IPS-18a (cell line): ENCODE data around the gene ZNF487.
"Not testable (repeated sequence)": the region's sequence is repeated elsewhere in the genome, so short reads cannot be mapped to it uniquely, and the experiment has no call there.

Source experiments
- H3K27ac ChIP-seq: one replicate; pipeline ENCODE4 v1.5.1; 2013; ENCODE audit warnings: low read length
- H3K27me3 ChIP-seq: one replicate; pipeline ENCODE4 v1.6.1; 2013; ENCODE audit warnings: mild to moderate bottlenecking, low read length; ENCODE audit not compliant: control insufficient read depth, insufficient read depth
- H3K36me3 ChIP-seq: one replicate; pipeline ENCODE4 v1.6.1; 2013; ENCODE audit warnings: low read depth, low read length; ENCODE audit not compliant: control insufficient read depth
- H3K4me1 ChIP-seq: one replicate; pipeline ENCODE4 v1.6.1; 2013; ENCODE audit warnings: low read depth, low read length; ENCODE audit not compliant: control insufficient read depth
- H3K4me3 ChIP-seq: one replicate; pipeline ENCODE4 v1.5.1; 2013; ENCODE audit warnings: low read length
- H3K9ac ChIP-seq: one replicate; pipeline ENCODE4 v1.6.1; 2013; ENCODE audit warnings: mild to moderate bottlenecking, low read length, moderate library complexity
- H3K9me3 ChIP-seq: one replicate; pipeline ENCODE4 v1.6.1; 2013; ENCODE audit warnings: low read depth, low read length; ENCODE audit not compliant: control insufficient read depth

Gene ZNF487

GRCh38 chr10:43446219-43447017 is 9.5 kb downstream of the ZNF487 start:
- not testable (repeated sequence) for H3K27ac ChIP-seq, H3K9ac ChIP-seq, H3K36me3 ChIP-seq, H3K4me1 ChIP-seq, H3K4me3 ChIP-seq, H3K9me3 ChIP-seq, H3K27me3 ChIP-seq

- no peak overlapping the region for H3K9ac ChIP-seq
- H3K27me3 ChIP-seq = no peaks in the 10 kb centered on the region
- H3K36me3 ChIP-seq = no peaks in the 10 kb centered on the region
- no peak overlapping the region for H3K27ac ChIP-seq
- no peak overlapping the region for H3K4me3 ChIP-seq
- H3K9me3 ChIP-seq = no peaks in the 10 kb centered on the region
- H3K4me1 ChIP-seq = no peaks in the 10 kb centered on the region
Measured at GRCh38 chr10:43448742-43449141, 11.8 kb downstream of the ZNF487 start.

GRCh38 chr10:43452356-43452914 is 15.5 kb downstream of the ZNF487 start:
- Histone ChIP-seq H3K27me3 (no peaks in the 10 kb centered on the region), H3K9me3 (no peaks in the 10 kb centered on the region), H3K4me1 (no peaks in the 10 kb centered on the region), H3K9ac (no peak overlapping the region), H3K36me3 (no peaks in the 10 kb centered on the region), H3K4me3 (no peak overlapping the region), H3K27ac (no peak overlapping the region)

DNA sequence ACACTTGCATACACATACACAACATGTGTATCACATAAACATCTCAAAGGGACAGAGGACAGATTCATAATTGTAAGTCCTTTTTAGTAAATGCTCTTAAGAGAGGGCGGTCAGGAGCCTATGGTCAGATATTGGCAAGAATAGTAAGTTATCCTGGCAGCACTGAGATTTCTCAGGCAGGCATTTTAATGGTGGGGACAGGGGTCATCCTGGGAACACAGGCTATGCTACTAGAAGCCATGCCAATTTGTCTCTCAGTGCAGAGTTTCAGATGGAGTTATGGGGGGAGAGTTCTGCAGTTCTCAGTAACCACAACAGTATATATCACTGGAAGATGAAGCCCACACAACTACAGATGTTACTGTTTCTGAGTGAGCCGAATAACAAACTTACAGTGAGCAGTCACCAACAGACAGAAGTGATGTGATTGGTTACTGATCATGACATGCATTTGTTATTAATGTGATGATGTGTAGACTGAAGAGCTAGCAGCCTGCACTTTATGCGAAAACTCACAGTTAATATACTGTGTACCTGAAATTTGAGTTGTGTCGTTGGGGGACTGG is 16.4 kb downstream of the ZNF487 start:
- Histone ChIP-seq H3K4me3 (no peak overlapping the region), H3K36me3 (no peaks in the 10 kb centered on the region), H3K9me3 (no peaks in the 10 kb centered on the region), H3K9ac (no peak overlapping the region), H3K27ac (no peak overlapping the region), H3K4me1 (peaks cover under 1% of the 10 kb centered on the region), H3K27me3 (no peaks in the 10 kb centered on the region)

GRCh38 chr10:43454025-43454424 is 17.1 kb downstream of the ZNF487 start:
- not testable (repeated sequence) for H3K36me3 ChIP-seq, H3K9me3 ChIP-seq, H3K27me3 ChIP-seq, H3K9ac ChIP-seq, H3K27ac ChIP-seq, H3K4me3 ChIP-seq, H3K4me1 ChIP-seq

- not testable (repeated sequence) for H3K4me1 ChIP-seq, H3K27ac ChIP-seq, H3K27me3 ChIP-seq, H3K9me3 ChIP-seq, H3K4me3 ChIP-seq, H3K36me3 ChIP-seq, H3K9ac ChIP-seq
Measured at GRCh38 chr10:43456561-43456960, 19.6 kb downstream of the ZNF487 start.

- Histone ChIP-seq H3K4me3 (no peak overlapping the region), H3K9ac (no peak overlapping the region), H3K4me1 (peaks cover 9% of the 10 kb centered on the region), H3K36me3 (no peaks in the 10 kb centered on the region), H3K9me3 (no peaks in the 10 kb centered on the region), H3K27me3 (no peaks in the 10 kb centered on the region), H3K27ac (no peak overlapping the region)
Measured at GRCh38 chr10:43458227-43458626, 21.3 kb downstream of the ZNF487 start.

GRCh38 chr10:43461950-43462349 is 25.0 kb downstream of the ZNF487 start:
- H3K27ac ChIP-seq = no peak overlapping the region
- H3K4me3 ChIP-seq = no peak overlapping the region
- peaks cover 9% of the 10 kb centered on the region for H3K4me1 ChIP-seq
- no peaks in the 10 kb centered on the region for H3K9me3 ChIP-seq
- H3K36me3 ChIP-seq = no peaks in the 10 kb centered on the region
- no peaks in the 10 kb centered on the region for H3K27me3 ChIP-seq
- H3K9ac ChIP-seq = no peak overlapping the region

DNA sequence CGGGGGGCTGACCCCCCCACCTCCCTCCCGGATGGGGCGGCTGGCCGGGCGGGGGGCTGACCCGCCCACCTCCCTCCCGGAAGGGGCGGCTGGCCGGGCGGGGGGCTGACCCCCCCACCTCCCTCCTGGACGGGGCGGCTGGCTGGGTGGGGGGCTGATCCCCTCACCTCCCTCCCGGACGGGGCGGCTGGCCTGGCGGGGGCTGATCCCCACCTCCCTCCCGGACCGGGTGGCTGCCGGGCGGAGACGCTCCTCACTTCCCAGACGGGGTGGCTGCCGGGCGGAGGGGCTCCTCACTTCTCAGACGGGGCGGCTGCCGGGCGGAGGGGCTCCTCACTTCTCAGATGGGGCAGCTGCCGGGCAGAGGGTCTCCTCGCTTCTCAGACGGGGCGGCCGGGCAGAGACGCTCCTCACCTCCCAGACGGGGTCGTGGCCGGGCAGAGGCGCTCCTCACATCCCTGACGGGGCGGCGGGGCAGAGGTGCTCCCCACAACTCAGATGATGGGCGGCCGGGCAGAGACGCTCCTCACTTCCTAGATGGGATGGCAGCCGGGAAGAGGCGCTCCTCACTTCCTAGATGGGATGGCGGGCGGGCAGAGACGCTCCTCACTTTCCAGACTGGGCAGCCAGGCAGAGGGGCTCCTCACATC is 28.3 kb downstream of the ZNF487 start:
- not testable (repeated sequence) for H3K27me3 ChIP-seq, H3K9ac ChIP-seq, H3K36me3 ChIP-seq, H3K4me1 ChIP-seq, H3K4me3 ChIP-seq, H3K9me3 ChIP-seq, H3K27ac ChIP-seq

DNA sequence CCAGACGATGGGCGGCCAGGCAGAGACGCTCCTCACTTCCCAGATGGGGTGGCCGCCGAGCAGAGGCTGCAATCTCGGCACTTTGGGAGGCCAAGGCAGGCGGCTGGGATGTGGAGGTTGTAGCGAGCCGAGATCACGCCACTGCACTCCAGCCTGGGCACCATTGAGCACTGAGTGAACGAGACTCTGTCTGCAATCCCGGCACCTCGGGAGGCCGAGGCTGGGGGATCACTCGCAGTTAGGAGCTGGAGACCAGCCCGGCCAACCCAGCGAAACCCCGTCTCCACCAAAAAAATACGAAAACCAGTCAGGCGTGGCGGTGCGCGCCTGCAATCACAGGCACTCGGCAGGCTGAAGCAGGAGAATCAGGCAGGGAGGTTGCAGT is 28.8 kb downstream of the ZNF487 start:
- not testable (repeated sequence) for H3K36me3 ChIP-seq, H3K9me3 ChIP-seq, H3K4me3 ChIP-seq, H3K27me3 ChIP-seq, H3K4me1 ChIP-seq, H3K27ac ChIP-seq, H3K9ac ChIP-seq

DNA sequence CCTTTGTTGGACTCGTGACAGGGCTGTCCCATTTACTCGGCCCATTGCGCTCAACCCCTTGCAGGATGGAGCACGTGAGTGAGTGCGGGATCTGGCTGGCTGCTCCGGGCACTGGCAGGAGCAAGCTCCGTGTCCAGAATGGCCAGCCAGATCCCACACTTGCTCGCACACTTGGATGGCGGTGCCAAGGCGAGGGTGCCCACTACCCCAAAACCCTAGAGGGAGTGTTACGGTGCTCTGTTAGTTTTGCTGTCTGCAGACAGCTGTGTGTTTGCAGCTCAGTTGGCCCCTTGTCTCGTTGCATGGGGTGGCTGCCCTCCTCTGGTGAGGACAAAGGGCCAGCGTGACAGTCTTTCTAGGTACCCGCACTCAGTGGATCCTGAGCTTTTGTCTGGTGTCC is 34.2 kb downstream of the ZNF487 start:
- Histone ChIP-seq H3K9me3 (no peaks in the 10 kb centered on the region), H3K36me3 (no peaks in the 10 kb centered on the region), H3K27me3 (no peaks in the 10 kb centered on the region), H3K4me3 (no peak overlapping the region), H3K4me1 (no peaks in the 10 kb centered on the region), H3K27ac (no peak overlapping the region), H3K9ac (no peak overlapping the region)
